ENCODE data around the gene CPZ. TPM values are rescaled to one million over a fixed set of nuclear protein-coding genes. Genes with fewer than 3 reads are reported as not detected.
A peak's percentile ranks its signal among the peaks of the same experiment; 100 is the strongest.

Gene CPZ
- total and polyA plus RNA-seq, 2 experiments from 2014 or later: 24.6 to 37.3 TPM

DNA sequence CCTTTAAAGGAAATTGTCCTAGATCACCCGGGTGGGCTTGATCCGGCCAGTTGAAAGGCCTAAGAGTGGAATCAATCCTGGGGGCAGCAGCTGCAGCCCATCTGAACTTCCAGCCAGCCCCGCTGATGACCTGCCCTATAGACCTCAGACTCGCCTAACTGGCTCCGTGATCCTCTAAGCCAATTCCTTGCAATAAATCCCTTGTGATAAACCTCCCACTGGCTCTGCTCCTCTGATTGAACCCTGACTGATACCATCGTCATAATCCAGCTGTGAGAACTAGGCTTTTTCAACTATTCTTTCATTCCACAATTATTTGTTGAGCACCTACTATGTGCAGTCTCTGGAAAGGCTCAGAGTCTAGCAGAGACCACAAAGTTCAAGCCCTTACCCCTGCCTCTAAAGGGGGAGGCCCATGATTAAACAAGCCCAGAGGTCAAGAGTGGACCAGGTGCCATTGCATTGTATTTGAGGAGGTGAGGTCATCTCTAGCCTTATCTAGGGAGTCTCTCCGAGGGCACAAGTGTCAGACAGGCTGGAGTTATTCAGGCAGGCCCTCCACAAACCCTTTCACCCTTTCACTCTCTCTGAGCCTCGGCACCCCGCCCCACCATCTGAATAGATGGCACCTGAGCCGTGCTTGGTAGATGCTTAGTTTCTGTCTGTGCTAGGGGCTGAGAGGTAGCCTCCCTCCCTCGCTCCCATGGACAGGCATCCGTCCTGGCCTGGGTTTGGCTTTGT lies 32.9 kb upstream of the CPZ start:
- Mint-ChIP-seq H3K27me3 (ENCODE audit: insufficient read depth, low read depth, poor library complexity) (peaks cover 18% of the 10 kb centered on the region), H3K4me1 (peaks cover 22% of the 10 kb centered on the region), H3K36me3 (ENCODE audit: low read depth) (no peaks in the 10 kb centered on the region; the same call in 2 of the 3 replicates), H3K4me3 (no peak overlapping the region; the same call in 2 of the 3 replicates), H3K27ac (no peak overlapping the region), H3K9me3 (no peaks in the 10 kb centered on the region; the same call in 1 of the 3 replicates)
- Histone ChIP-seq H3K9me2 (ENCODE audit: insufficient read depth) (no peaks in the 10 kb centered on the region), H3K27me3 (ENCODE audit: insufficient read depth) (no peaks in the 10 kb centered on the region), H3K79me2 (replicated peaks; ENCODE audit: insufficient read depth) (no peaks in the 10 kb centered on the region), H3K27ac (ENCODE audit: low read depth) (no peak overlapping the region), H2AFZ (0 out of 2 replicates have a peak overlapping the region, but pooled peaks have one; percentile 81), H4K20me1 (replicated peaks; ENCODE audit: insufficient read depth) (no peaks in the 10 kb centered on the region), H3K36me3 (ENCODE audit: insufficient read depth) (no peaks in the 10 kb centered on the region), H3K4me2 (no peak overlapping the region), H3K4me3 (no peak overlapping the region), H3F3A (replicated peaks; ENCODE audit: low read depth) (no peaks in the 10 kb centered on the region), H3K4me1 (ENCODE audit: insufficient read depth) (peaks cover 19% of the 10 kb centered on the region; the same call in 1 of the 2 replicates)
- ATAC-seq (no peak; the same call in 2 of the 3 replicates), DNase-seq (ENCODE audit: low spot score) (no peak)
- TF ChIP-seq ZNF331 (CRISPR knock-in tag; IDR thresholded peaks at IDR 0.05; ENCODE audit: low read depth) (no peak), JUNB (IDR thresholded peaks at IDR 0.05; ENCODE audit: unreplicated experiment) (no peak), EZH2phosphoT487 (IDR thresholded peaks at IDR 0.05; ENCODE audit: unreplicated experiment) (no peak), CREB1 (CRISPR knock-in tag; IDR thresholded peaks at IDR 0.05; ENCODE audit: low read depth) (no peak), POLR2AphosphoS5 (IDR thresholded peaks at IDR 0.05; ENCODE audit: low read depth) (no peak), STAT1 (IDR thresholded peaks at IDR 0.05; ENCODE audit: unreplicated experiment) (no peak), NANOG (IDR thresholded peaks at IDR 0.05; ENCODE audit: borderline replicate concordance) (no peak), ZNF114 (CRISPR knock-in tag; IDR thresholded peaks at IDR 0.05) (no peak), EZH2 (IDR thresholded peaks at IDR 0.05; ENCODE audit: low read depth, unreplicated experiment) (no peak)
- TF ChIP-seq, protein P1, sequence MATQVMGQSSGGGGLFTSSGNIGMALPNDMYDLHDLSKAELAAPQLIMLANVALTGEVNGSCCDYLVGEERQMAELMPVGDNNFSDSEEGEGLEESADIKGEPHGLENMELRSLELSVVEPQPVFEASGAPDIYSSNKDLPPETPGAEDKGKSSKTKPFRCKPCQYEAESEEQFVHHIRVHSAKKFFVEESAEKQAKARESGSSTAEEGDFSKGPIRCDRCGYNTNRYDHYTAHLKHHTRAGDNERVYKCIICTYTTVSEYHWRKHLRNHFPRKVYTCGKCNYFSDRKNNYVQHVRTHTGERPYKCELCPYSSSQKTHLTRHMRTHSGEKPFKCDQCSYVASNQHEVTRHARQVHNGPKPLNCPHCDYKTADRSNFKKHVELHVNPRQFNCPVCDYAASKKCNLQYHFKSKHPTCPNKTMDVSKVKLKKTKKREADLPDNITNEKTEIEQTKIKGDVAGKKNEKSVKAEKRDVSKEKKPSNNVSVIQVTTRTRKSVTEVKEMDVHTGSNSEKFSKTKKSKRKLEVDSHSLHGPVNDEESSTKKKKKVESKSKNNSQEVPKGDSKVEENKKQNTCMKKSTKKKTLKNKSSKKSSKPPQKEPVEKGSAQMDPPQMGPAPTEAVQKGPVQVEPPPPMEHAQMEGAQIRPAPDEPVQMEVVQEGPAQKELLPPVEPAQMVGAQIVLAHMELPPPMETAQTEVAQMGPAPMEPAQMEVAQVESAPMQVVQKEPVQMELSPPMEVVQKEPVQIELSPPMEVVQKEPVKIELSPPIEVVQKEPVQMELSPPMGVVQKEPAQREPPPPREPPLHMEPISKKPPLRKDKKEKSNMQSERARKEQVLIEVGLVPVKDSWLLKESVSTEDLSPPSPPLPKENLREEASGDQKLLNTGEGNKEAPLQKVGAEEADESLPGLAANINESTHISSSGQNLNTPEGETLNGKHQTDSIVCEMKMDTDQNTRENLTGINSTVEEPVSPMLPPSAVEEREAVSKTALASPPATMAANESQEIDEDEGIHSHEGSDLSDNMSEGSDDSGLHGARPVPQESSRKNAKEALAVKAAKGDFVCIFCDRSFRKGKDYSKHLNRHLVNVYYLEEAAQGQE (IDR thresholded peaks at IDR 0.05; ENCODE audit: unreplicated experiment): no peak
- TF ChIP-seq, protein P2, sequence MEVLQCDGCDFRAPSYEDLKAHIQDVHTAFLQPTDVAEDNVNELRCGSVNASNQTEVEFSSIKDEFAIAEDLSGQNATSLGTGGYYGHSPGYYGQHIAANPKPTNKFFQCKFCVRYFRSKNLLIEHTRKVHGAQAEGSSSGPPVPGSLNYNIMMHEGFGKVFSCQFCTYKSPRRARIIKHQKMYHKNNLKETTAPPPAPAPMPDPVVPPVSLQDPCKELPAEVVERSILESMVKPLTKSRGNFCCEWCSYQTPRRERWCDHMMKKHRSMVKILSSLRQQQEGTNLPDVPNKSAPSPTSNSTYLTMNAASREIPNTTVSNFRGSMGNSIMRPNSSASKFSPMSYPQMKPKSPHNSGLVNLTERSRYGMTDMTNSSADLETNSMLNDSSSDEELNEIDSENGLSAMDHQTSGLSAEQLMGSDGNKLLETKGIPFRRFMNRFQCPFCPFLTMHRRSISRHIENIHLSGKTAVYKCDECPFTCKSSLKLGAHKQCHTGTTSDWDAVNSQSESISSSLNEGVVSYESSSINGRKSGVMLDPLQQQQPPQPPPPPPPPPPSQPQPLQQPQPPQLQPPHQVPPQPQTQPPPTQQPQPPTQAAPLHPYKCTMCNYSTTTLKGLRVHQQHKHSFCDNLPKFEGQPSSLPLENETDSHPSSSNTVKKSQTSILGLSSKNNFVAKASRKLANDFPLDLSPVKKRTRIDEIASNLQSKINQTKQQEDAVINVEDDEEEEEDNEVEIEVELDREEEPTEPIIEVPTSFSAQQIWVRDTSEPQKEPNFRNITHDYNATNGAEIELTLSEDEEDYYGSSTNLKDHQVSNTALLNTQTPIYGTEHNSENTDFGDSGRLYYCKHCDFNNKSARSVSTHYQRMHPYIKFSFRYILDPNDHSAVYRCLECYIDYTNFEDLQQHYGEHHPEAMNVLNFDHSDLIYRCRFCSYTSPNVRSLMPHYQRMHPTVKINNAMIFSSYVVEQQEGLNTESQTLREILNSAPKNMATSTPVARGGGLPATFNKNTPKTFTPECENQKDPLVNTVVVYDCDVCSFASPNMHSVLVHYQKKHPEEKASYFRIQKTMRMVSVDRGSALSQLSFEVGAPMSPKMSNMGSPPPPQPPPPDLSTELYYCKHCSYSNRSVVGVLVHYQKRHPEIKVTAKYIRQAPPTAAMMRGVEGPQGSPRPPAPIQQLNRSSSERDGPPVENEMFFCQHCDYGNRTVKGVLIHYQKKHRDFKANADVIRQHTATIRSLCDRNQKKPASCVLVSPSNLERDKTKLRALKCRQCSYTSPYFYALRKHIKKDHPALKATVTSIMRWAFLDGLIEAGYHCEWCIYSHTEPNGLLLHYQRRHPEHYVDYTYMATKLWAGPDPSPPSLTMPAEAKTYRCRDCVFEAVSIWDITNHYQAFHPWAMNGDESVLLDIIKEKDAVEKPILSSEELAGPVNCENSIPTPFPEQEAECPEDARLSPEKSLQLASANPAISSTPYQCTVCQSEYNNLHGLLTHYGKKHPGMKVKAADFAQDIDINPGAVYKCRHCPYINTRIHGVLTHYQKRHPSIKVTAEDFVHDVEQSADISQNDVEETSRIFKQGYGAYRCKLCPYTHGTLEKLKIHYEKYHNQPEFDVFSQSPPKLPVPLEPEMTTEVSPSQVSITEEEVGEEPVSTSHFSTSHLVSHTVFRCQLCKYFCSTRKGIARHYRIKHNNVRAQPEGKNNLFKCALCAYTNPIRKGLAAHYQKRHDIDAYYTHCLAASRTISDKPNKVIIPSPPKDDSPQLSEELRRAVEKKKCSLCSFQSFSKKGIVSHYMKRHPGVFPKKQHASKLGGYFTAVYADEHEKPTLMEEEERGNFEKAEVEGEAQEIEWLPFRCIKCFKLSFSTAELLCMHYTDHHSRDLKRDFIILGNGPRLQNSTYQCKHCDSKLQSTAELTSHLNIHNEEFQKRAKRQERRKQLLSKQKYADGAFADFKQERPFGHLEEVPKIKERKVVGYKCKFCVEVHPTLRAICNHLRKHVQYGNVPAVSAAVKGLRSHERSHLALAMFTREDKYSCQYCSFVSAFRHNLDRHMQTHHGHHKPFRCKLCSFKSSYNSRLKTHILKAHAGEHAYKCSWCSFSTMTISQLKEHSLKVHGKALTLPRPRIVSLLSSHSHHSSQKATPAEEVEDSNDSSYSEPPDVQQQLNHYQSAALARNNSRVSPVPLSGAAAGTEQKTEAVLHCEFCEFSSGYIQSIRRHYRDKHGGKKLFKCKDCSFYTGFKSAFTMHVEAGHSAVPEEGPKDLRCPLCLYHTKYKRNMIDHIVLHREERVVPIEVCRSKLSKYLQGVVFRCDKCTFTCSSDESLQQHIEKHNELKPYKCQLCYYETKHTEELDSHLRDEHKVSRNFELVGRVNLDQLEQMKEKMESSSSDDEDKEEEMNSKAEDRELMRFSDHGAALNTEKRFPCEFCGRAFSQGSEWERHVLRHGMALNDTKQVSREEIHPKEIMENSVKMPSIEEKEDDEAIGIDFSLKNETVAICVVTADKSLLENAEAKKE (CRISPR knock-in tag; IDR thresholded peaks at IDR 0.05): no peak
- TF ChIP-seq, protein P3, sequence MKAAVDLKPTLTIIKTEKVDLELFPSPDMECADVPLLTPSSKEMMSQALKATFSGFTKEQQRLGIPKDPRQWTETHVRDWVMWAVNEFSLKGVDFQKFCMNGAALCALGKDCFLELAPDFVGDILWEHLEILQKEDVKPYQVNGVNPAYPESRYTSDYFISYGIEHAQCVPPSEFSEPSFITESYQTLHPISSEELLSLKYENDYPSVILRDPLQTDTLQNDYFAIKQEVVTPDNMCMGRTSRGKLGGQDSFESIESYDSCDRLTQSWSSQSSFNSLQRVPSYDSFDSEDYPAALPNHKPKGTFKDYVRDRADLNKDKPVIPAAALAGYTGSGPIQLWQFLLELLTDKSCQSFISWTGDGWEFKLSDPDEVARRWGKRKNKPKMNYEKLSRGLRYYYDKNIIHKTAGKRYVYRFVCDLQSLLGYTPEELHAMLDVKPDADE (IDR thresholded peaks at IDR 0.05): no peak
- TF ChIP-seq, protein P4, sequence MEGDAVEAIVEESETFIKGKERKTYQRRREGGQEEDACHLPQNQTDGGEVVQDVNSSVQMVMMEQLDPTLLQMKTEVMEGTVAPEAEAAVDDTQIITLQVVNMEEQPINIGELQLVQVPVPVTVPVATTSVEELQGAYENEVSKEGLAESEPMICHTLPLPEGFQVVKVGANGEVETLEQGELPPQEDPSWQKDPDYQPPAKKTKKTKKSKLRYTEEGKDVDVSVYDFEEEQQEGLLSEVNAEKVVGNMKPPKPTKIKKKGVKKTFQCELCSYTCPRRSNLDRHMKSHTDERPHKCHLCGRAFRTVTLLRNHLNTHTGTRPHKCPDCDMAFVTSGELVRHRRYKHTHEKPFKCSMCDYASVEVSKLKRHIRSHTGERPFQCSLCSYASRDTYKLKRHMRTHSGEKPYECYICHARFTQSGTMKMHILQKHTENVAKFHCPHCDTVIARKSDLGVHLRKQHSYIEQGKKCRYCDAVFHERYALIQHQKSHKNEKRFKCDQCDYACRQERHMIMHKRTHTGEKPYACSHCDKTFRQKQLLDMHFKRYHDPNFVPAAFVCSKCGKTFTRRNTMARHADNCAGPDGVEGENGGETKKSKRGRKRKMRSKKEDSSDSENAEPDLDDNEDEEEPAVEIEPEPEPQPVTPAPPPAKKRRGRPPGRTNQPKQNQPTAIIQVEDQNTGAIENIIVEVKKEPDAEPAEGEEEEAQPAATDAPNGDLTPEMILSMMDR (conservative IDR thresholded peaks at IDR 0.05; ENCODE audit: low read depth in 2 of 2): no peak

Measured in GM23338 (cell line).